ENCODE data around the gene PDGFA.

PDGFA gene

DNA sequence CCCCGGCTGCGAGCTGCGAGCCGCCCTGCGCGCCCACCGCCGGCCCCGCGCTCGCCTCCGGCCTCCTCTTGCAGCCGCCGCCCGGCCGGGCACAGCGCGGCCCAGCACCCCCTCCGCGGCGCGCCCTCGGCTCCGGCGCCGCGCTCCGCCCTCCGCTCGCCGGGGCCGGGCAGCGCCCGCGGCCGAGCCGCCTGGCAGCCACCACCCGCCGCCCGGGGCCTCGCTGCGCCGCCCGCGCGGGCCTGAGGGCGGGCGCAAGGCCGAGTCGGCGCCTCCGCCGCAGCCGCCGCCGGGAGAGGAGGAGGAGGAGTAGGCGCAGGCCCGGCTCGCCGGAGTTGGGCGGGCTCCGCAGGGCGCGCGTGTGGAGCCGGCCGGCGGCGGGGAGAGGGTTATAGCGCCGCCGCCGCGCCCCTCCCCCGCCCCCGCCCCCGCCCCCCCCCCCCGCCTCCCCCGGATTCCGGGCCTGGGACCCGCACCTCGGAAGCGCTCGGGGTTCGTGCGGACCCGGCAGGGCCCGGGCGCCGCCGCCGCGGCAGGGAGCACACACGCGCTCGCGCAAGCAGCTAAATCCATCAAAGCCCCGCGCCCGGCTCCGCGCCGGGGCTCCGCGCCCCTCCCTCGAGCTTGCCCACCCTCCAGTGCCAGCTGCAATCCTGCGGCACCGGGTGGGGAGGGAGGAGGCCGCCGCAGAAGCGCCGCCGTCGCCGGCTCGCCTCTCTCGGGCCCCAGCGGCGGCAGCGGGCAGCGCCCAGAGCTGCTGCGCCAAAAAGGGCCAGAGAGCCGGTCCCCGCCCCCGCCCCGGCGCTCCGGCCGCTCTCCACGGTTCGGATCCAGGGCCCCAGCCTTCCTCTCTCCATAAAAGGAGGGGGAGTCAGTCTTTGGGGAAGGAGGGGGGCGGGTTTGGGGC is at the start of gene PDGFA:
Gene PDGFA, minus strand, starts transcription at position 363 of the 907 bp plus-strand sequence. CDS start 845 bp downstream, outside the sequence.
- no peak for DNase-seq (ENCODE audit: low read depth)

DNA sequence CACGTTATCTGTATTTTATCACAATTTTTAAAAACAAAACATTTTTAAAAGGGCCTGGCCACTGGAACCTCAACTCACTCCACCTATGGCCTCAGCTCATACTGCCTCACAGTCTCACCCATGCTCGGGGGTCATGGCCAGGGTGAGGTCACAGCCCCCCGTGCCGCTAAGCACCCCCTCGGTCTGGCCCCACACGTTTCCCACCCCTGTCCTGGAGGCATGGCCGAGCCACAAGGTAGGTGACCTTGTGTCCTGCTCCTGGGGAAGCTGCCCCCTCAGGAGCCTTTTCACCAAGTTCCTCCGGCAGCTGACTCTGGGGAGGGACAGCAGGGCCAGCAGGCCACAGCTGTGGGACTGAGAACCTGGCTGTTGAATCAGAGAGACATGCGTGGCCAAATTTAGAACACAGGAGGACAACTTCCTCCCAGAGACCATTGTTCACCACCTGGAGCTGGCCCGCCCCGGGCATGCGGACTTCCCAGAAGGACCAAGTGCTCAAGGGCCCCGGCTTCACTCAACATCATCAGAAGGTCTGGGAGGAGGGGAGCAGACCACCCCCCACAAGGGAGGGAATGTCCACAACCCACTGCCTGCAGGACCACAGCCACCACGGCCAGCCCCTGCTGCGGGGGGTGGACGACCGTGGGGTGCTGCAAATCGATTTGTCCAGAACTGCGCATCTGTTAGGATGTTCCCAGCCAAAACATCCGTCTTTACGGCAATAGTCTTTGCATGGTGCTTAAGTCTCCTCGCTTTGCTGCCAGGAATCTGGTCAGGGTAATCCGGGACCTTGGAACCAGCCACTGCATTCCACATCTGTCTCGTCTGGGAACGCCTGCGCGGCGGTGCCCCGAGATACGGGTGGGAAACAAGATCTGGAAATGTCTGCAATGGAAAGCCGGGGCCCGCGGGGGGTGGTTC is 48.6 kb upstream of the PDGFA start:
- DNase-seq (ENCODE audit: low read depth): no peak

DNA sequence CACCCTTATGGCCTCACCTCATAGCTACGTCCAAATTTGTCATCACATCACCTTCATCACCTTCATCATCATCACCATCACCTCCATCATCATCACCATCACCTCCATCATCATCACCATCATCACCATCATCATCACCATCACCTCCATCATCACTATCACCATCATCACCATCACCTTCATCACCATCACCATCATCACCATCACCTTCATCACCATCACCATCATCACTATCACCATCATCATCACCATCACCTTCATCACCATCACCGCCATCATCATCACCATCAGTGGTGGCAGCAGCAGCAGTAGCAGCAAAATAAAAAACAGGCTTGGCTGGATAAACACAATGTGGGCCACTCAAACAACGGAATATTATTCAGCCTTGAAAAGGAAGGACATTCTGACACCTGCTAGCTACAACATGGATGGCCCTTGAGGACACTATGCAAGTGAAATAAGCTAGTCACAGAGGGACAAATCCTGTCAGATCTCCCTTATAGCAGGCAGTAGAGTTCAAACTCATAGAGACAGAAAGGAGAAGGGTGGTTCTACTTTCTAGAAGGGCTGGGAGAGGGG is 47.7 kb upstream of the PDGFA start:
- DNase-seq (ENCODE audit: low read depth): no peak

DNA sequence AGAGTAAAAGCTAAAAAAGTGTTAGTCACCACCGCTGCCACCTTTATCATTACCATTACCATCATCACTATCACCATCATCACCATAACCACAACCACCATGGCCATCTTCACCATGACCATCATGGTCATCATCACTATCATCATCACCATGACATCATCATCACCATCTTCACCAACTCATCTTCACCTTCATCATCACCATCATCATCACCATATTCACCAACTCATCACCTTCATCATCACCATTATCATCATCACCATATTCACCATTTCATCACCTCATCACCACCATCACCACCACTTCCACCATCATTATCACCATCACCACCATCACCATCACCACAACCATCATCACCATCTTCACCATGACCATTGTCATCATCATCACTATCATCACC is 46.5 kb upstream of the PDGFA start:
- DNase-seq (ENCODE audit: low read depth): no peak

DNA sequence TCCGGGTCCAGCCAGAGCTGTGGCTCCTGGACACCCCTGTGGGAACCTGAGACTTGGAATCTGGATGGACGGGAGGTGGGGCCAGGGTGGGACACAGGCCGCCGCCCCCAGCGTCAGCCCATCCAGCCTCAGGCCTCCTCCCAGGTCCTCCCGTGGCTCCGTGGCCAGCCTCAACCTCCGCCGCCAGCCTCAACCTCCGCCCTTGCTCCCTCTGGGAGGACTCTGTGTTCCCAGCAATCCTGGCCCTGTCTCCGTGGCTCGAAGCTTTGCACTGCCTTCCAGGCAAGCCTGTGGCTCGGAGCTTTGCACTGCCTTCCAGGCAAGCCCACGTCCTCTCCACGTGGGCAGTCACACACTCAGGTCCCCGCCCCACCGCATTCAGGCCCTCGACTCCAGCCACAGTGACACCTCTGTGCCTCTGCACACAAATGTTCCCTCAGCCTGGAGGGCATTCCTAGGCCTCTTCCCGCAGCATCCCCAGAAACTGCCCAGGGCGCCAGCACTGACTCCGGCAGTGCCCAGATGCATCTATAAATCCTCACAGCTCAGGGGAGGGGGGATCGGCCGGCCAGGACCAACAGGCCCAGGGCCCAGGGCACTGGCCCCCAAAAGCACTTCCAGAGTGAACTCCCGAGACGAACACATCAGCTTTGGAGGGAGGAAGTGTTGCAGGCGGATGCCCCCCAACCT is 44.7 kb upstream of the PDGFA start:
- DNase-seq (ENCODE audit: low read depth): no peak

DNA sequence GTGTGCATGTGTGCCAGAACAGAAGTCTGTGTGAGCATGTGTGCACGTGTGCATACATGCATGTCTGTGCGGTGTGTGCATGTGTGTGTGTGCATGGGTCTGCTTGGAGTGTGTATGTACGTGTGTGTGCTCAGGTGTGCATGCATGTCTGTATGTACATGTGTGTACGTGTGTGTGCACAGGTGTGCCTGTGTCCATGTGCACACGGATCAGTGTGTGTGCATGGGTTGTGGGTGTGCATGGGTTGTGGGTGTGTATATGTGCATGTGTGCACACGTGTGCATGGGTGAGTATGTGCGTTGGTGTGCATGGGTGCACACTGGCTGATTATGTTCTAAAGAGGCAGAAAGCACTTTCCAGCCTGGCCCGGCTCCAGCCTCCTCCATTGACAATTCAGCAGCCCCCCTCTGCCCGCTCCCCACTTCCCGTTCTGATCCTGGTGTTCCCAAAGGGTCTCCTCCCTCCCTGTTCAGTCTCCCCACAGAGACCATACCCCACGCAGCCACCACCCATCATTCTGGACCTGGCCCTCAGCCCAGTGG is 44.1 kb upstream of the PDGFA start:
- DNase-seq (ENCODE audit: low read depth): no peak

DNA sequence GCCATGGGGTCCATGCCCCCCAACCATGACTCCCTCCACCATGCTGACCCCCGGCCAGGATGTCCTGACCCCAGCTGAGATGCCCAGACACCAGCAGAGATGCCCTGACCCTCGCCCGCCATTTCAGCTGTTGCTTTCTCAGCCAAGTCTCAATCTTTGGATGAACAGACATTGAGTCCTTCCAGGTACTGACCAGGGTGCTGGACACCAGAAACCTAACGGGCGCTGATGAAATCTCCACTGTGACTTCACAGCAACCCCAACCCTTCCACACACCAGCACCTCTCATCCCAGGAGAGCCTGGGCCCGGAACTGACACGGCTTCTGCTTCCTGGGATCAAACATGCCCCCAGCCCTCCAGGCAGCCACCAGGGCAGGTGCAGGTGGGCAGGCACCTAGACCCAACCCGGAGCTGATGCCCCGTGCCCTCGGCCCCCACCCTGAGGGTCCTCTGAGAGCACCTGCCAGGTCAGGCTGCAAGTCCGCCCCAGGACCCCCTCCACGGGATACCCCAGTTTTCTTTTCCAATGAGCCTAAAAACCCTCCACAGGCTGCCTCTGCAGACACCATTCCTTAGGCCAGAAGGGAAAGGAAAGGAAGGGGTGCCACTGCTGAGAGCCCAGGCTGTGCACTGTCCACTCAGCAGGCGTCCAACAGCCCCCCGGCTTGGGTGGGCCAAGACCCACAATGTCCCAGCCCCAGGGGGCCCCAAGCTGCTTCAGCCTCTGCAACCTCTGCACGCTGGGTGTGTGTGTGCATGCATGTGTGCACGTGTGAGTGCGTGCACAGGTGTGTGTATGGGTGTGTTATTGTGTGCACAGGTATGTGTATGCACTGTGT is 43.4 kb upstream of the PDGFA start:
- no peak for DNase-seq (ENCODE audit: low read depth)

GRCh38 chr7:562374-562675 is 42.7 kb upstream of the PDGFA start:
- no peak for DNase-seq (ENCODE audit: low read depth)

DNA sequence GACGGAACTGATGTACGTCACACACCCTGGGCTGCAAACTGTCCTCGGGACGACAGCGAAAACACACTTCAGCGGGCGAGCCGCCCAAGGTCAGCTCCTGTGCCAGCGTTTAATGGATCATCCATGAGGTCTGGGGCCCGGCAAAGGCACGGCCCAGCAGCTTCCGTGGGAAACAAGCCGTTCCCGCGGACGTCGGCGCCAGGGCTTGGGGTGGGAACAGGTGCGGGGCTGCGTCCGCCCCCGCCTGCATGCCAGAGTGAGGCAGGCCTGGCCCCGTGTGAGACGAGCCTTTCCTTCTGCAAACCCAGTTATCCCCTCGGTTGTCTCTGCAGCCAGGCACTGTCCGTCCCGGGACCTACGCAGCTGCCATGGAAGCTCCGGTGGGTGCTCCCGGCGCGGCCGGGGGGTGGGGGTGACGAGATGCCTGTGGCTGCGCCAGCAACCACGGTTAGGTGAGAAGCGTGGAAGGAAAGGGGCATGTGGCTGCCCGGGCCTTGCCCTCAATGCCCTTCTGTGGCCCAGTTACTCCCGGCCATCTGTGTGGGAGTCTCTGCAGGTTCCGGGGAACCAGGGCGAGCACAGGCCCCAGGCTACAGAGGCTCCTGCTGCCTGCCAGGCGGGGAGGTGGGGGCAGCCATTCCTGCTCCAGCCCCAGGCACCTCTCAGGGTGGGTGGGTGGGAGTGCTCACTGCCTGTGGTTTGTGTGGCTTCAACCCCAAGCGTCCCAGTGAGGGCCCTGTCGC is 42.2 kb upstream of the PDGFA start:
- no peak for DNase-seq (ENCODE audit: low read depth)

DNA sequence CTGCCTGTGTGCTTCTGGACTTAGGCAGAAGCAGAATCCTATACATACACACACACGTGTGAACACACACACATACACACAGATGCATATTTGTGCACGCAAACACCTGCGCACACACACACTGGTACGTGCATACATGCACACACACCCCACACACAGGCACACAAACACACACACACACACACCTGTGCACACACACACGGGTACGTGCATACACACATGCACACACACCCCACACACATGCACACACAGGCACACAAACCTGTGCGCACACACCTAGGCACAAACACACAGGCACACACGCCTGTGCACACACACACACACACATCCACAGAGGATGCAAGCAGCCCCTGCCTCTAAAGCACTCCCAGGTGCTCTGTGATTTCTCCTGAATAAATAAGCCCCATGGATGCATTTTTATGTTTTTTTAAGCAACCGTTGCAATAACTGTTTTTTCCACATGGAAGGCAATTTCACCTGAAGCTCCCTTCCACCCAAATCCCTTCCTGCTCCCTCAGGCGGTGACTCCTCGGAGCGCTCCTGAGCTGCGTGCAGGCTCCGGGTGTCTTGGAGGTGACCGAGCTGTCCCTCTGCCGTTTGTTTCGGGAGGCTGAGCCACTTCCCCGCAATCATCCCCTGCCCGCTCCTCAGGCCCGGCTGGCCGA is 41.5 kb upstream of the PDGFA start:
- DNase-seq (ENCODE audit: low read depth): no peak

DNA sequence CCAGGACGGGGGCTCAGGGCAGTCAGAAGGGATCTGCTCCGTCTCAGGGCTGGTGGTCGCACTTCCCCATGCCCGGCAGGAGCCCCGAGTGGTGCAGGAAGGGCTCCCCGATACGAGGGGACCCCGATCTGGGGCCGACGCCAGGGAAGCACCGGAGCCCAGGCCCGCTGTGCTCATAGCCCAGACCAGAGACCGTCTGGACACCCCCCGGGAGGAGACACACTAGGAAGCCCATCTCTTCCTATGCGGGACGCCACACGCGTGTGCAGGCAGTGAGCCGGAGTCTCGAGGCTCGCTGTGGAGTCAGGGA is 39.7 kb upstream of the PDGFA start:
- DNase-seq (ENCODE audit: low read depth): no peak

DNA sequence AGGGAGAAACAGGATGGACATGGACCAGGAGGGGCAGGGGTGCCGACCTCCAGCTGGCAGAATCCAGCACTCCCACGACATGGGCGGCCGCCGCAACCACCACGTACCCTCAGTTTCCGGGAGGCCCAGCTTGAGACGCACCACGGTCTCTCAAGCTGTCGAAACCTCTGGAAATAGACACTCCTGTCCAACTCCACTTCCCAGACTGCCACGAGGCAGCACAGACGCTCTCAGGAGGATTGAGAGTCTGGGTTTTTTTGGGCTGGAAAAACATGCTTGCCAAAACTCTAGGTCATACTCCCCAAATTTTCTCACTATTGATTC is 37.9 kb upstream of the PDGFA start:
- DNase-seq (ENCODE audit: low read depth): no peak

- no peak for DNase-seq (ENCODE audit: low read depth)
Observed at GRCh38 chr7:556837-557557, 37.4 kb upstream of the PDGFA start.

DNA sequence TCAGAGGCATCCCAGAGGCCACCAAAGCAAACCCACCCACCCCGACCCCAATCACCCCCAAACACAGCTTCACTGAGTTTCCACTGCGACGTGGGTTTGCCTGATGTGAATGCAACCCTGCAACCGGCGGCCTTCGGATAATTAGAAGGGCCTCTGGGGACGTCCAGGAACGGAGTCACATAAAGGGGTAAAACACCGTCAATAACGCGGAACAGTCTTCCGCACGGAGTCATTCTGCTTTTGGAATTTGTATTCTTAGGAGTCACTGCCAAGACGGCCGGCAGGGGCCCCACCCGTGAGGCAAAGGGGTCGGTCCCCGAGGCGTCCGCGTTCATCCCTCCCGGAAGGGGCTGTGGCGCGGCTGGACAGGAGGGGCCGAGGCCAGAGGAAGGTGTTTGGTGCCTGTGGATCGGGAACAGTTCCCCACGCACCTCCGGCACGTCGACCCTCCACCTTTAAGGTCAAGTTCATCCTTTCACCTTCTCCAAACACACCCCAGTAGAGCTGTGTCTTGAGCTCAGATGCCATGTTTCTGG is 36.7 kb upstream of the PDGFA start:
- DNase-seq (ENCODE audit: low read depth): no peak

DNA sequence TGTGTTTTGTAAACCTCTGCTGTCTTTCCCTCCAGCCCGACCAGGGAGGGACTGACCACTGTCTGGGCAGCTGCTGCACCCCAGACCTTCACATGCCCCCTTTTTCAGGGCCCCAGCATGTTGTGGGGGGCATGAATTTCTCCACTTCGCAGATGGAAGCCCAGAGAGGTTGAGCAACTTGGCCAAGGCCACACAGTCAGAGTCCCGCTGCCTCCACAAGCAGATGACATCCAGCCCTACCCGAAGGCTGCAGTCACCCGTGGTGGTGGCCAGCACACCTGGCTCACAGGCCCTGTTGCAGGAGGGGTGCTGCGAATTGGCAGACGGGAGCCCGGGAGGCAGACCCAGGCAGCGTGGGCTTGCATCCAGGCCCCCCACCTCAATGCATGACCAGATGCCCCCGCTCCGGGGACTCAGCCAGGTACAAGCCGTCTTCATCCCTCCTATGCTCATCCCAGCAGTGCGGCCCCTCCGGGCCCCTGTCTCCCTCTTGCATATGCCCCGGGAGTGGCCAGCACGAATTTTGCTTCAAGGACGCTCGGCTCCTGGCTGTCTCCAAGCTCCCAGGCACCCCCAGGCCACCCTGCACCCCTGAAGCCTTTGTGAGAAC is 36.0 kb upstream of the PDGFA start:
- DNase-seq (ENCODE audit: low read depth): no peak

DNA sequence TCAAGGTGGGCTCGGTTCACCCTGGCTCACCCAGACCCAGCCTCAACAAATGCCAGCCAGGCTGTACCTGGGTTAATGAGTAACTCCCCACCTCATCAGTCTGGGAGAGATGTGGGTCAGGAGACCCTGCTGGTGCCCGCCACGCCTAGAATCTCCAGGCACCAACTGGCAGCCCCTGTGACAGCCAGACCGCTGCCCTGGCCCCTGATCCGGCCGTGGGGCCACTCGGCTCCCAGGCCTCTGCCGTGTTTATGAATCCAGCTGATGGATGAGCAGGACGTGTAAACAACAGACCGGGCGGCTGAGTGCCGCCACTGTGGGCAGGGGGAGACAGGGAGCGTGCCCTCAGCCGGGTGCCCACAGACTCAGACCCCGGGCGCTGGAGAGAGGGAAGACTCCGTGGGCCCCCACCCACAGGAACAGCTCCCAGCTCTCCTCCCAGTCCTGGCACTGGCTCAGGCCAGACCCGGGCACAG is 34.0 kb upstream of the PDGFA start:
- DNase-seq (ENCODE audit: low read depth): no peak

GRCh38 chr7:552868-553635 is 33.4 kb upstream of the PDGFA start:
- DNase-seq (ENCODE audit: low read depth): no peak
